Measurements from ENCODE around the gene ENOSF1. TPM values are rescaled to one million over a fixed set of nuclear protein-coding genes. Genes with fewer than 3 reads are reported as not detected.

The ENOSF1 gene
- polyA plus RNA-seq, 1 of the 3 experiments (the other 2 are of a cell fraction): 23.3 TPM

- H3K27ac ChIP-seq (ENCODE audit: low read depth in 2 of 2, low read length in 1 of 2): no peak overlapping the region
- no peak overlapping the region for H3K4me2 ChIP-seq
- TF ChIP-seq MXI1 (IDR thresholded peaks at IDR 0.05; ENCODE audit: low read depth, low read length) (no peak), CTCF (IDR thresholded peaks at IDR 0.05) (no peak), FOXM1 (IDR thresholded peaks at IDR 0.05; ENCODE audit: low read depth) (no peak), MEF2A (IDR thresholded peaks at IDR 0.05; ENCODE audit: borderline replicate concordance, low read depth) (no peak), SIN3A (IDR thresholded peaks at IDR 0.05; ENCODE audit: borderline replicate concordance, low read depth, low read length) (no peak), EZH2phosphoT487 (IDR thresholded peaks at IDR 0.05; ENCODE audit: borderline replicate concordance, low read depth) (no peak), RAD21 (IDR thresholded peaks at IDR 0.05; ENCODE audit: low read length) (no peak), MAX (IDR thresholded peaks at IDR 0.05; ENCODE audit: low read depth) (no peak), ELF1 (IDR thresholded peaks at IDR 0.05) (no peak), ZBTB33 (IDR thresholded peaks at IDR 0.05; ENCODE audit: borderline replicate concordance, low read depth) (no peak), TCF12 (IDR thresholded peaks at IDR 0.05) (no peak), USF2 (IDR thresholded peaks at IDR 0.05; ENCODE audit: borderline replicate concordance, low read depth, low read length) (no peak), RFX5 (IDR thresholded peaks at IDR 0.05; ENCODE audit: low read length) (no peak), TAF1 (IDR thresholded peaks at IDR 0.05; ENCODE audit: borderline replicate concordance, low read depth, low read length) (no peak), NFIC (IDR thresholded peaks at IDR 0.05; ENCODE audit: borderline replicate concordance) (no peak)
- ChIA-PET POLR2A (no interaction called here), CTCF (interaction anchor here (0.8 to 1.8 kb wide), 5 partner anchors 10 to 353 kb away, joined by 3 to 9 read pairs (median 4); partner anchors contain the start of gene THOC1)
- H2AFZ ChIP-seq (ENCODE audit: low read depth): no peak overlapping the region
- no peaks in the 10 kb centered on the region; a peak in 1 of 4 replicates for H3K4me1 ChIP-seq (ENCODE audit: control insufficient read depth in 1 of 2, insufficient read depth in 2 of 2, low read depth in 1 of 2, low read length in 1 of 2)
- 32% methylated on average over 7 of the region's 7 CpGs for WGBS (ENCODE audit: low lambda C conversion rate)
- no peaks in the 10 kb centered on the region for H4K20me1 ChIP-seq (ENCODE audit: insufficient read depth)
- no peak overlapping the region for H3K4me3 ChIP-seq (ENCODE audit: low read depth in 2 of 2, low read length in 1 of 2)
- H3K27me3 ChIP-seq (ENCODE audit: insufficient read depth): peaks cover 31% of the 10 kb centered on the region; the same call in 1 of the 2 replicates
- no peaks in the 10 kb centered on the region for H3K9me3 ChIP-seq
- H3F3A ChIP-seq (replicated peaks; ENCODE audit: insufficient read depth): no peaks in the 10 kb centered on the region
- no peak for DNase-seq
- no peaks in the 10 kb centered on the region for H3K36me3 ChIP-seq (replicated peaks in 1 of 2; ENCODE audit: control insufficient read depth in 1 of 2, insufficient read depth in 2 of 2, low read length in 1 of 2)
- H3K9ac ChIP-seq: no peak overlapping the region
- no peaks in the 10 kb centered on the region for H3K79me2 ChIP-seq (ENCODE audit: insufficient read depth)
- H3K9me2 ChIP-seq: no peaks in the 10 kb centered on the region
These were observed 91.0 kb downstream of the ENOSF1 start for GRCh38 chr18:621291-622043.

Other genes starting within 250 kb of the ENOSF1 start
- gene COLEC12, start 211.9 kb downstream of the ENOSF1 start, polyA plus RNA-seq (2012; rRNA removed): 28.1 and 41.2 TPM in 2 replicates
- gene CETN1, start 132.2 kb downstream of the ENOSF1 start, polyA plus RNA-seq (2012; rRNA removed): not detected in 2 replicates
- 1.0 and 1.5 TPM in 2 replicates for gene CLUL1, start 115.6 kb downstream of the ENOSF1 start, polyA plus RNA-seq (2012; rRNA removed)
- gene TYMS, start 55.0 kb downstream of the ENOSF1 start, polyA plus RNA-seq (2012; rRNA removed): 92.1 and 101 TPM in 2 replicates
- 6.7 and 7.9 TPM in 2 replicates for gene YES1, start 99.6 kb upstream of the ENOSF1 start, polyA plus RNA-seq (2012; rRNA removed)
- gene ADCYAP1, start 192.2 kb upstream of the ENOSF1 start, polyA plus RNA-seq (2012; rRNA removed): not detected in 2 replicates

Data from SK-N-SH (cell line).